Fibroblast of lung (primary cell): ENCODE measurements around the gene OBSL1. TPM values are rescaled to one million over a fixed set of nuclear protein-coding genes. Genes with fewer than 3 reads are reported as not detected.

Experiments used
- DNase-seq, 2 donors: peaks; one replicate each; pipeline versions ENCODE4 v3.0.0 to v3.0.0-alpha.2; 2010; ENCODE audit warnings: low read depth in 2 of 2
- H2AFZ ChIP-seq: 2 replicates; pipeline ENCODE4 v1.5.1; 2012; ENCODE audit warnings: low read length, control low read depth, inconsistent platforms
- H3K27ac ChIP-seq: 2 replicates; pipeline ENCODE4 v1.5.1; 2011; ENCODE audit warnings: low read length, control low read depth; ENCODE audit not compliant: insufficient read depth
- H3K27me3 ChIP-seq: 2 replicates; pipeline ENCODE4 v1.5.1; 2011; ENCODE audit warnings: mild to moderate bottlenecking, low read length; ENCODE audit not compliant: control insufficient read depth, insufficient read depth
- H3K36me3 ChIP-seq: 2 replicates; pipeline ENCODE4 v1.5.1; 2011; ENCODE audit warnings: low read length; ENCODE audit not compliant: control insufficient read depth, insufficient read depth
- H3K4me1 ChIP-seq: 2 replicates; pipeline ENCODE4 v1.5.1; 2011; ENCODE audit warnings: low read length; ENCODE audit not compliant: control insufficient read depth, insufficient read depth; ENCODE audit errors: extremely low read depth
- H3K4me2 ChIP-seq: 2 replicates; pipeline ENCODE4 v1.5.1; 2011; ENCODE audit warnings: low read length, control low read depth; ENCODE audit not compliant: insufficient read depth; ENCODE audit errors: extremely low read depth
- H3K4me3 ChIP-seq, 4 experiments: fragments of 200-600 bp in 1 of 4; sonication (generic) in 1 of 4; replicated peaks in 1 of 4; 2 replicates each; pipeline ENCODE4 v1.5.1; 2011 to 2016; ENCODE audit warnings: low read length in 4 of 4, low read depth in 3 of 4, mild to moderate bottlenecking in 3 of 4, control low read depth in 2 of 4, inconsistent platforms in 1 of 4, mixed read lengths in 1 of 4; ENCODE audit not compliant: insufficient read depth in 1 of 4; ENCODE audit errors: control extremely low read depth in 1 of 4
- H3K79me2 ChIP-seq: 2 replicates; pipeline ENCODE4 v1.5.1; 2012; ENCODE audit warnings: mild to moderate bottlenecking, low read length, inconsistent platforms; ENCODE audit not compliant: control insufficient read depth, insufficient read depth
- H3K9ac ChIP-seq: 2 replicates; pipeline ENCODE4 v1.5.1; 2011; ENCODE audit warnings: mild to moderate bottlenecking, low read length, control low read depth; ENCODE audit not compliant: insufficient read depth
- H3K9me3 ChIP-seq: 2 replicates; pipeline ENCODE4 v1.5.1; 2012; ENCODE audit warnings: low read depth, low read length; ENCODE audit not compliant: control insufficient read depth, insufficient read depth
- H4K20me1 ChIP-seq: 2 replicates; pipeline ENCODE4 v1.5.1; 2011; ENCODE audit warnings: low read length; ENCODE audit not compliant: control insufficient read depth, insufficient read depth; ENCODE audit errors: extremely low read depth
- CTCF ChIP-seq, 2 donors: IDR thresholded peaks in 1 of 2; conservative IDR thresholded peaks in 1 of 2; 1 replicate in 1 of 2; 2 replicates in 1 of 2; pipeline ENCODE4 v1.5.1; 2011 to 2012; ENCODE audit warnings: low read length in 2 of 2, control low read depth in 1 of 2, inconsistent platforms in 1 of 2, low read depth in 1 of 2, mild to moderate bottlenecking in 1 of 2
- EZH2 ChIP-seq: IDR thresholded peaks from 2 replicates; pipeline ENCODE4 v1.5.1; 2012; ENCODE audit warnings: low read length, control low read depth, mild to moderate bottlenecking; ENCODE audit errors: missing control alignments
- polyA plus RNA-seq, 2 donors: library from polyadenylated mRNA; depleted of rRNA in 1 of 2; stranded (reverse) in 1 of 2; unstranded in 1 of 2; fragments of >200 nt; gene quantifications; 2 replicates each; pipeline ENCODE4 v1.2.1, GENCODE V29; 2011 to 2012; ENCODE audit warnings: missing spikeins in 1 of 2
- total RNA-seq: library from RNA; depleted of rRNA; stranded (reverse); fragments of >200 nt; gene quantifications from 2 replicates; pipeline ENCODE4 v1.2.1, GENCODE V29; 2014

OBSL1 gene
- total and polyA plus RNA-seq, 2 donors (not counting 1 experiment from before 2014, with no cell fraction given), result 24.7 to 28.7 TPM

GRCh38 chr2:219572237-219573001 is 1.1 kb upstream of the OBSL1 start, which contains the start of gene INHA:
Gene INHA, plus strand, starts transcription at chr2:219572310. Its CDS starts 65 bp downstream, at chr2:219572375.
- H3K4me3 ChIP-seq, result peak within 1 kb of the TSS; percentile 37 to 68 (median 47)
- H4K20me1 ChIP-seq, result no peaks in the 10 kb centered on the region
- peak within 1 kb of the TSS; percentile 68 for H3K4me2 ChIP-seq
- peak within 1 kb of the TSS; percentile 35 for H2AFZ ChIP-seq
- H3K27me3 ChIP-seq, result peaks cover 15% of the 10 kb centered on the region
- H3K9me3 ChIP-seq, result no peaks in the 10 kb centered on the region
- H3K4me1 ChIP-seq, result peaks cover 3% of the 10 kb centered on the region
- H3K79me2 ChIP-seq, result no peaks in the 10 kb centered on the region
- TF ChIP-seq CTCF (conservative IDR thresholded peaks at IDR 0.05 in 1 of 2, IDR thresholded peaks at IDR 0.05 in 1 of 2; ENCODE audit: low read depth in 1 of 2, low read length in 2 of 2), result no peak
- no peak for TF ChIP-seq EZH2
- H3K9ac ChIP-seq, result peak within 1 kb of the TSS; percentile 46
- no peak within 1 kb of the TSS for H3K27ac ChIP-seq
- H3K36me3 ChIP-seq, result no peaks in the 10 kb centered on the region
- DNase-seq, result no peak

- Histone ChIP-seq H3K9ac (peak overlapping the region; percentile 64), H2AFZ (peak overlapping the region; percentile 51), H3K4me3 (peak overlapping the region; percentile 34 to 68 (median 53)), H3K4me1 (peaks cover 3% of the 10 kb centered on the region), H4K20me1 (no peaks in the 10 kb centered on the region), H3K79me2 (no peaks in the 10 kb centered on the region), H3K36me3 (no peaks in the 10 kb centered on the region), H3K27ac (peak overlapping the region; percentile 39), H3K4me2 (peak overlapping the region; percentile 51), H3K27me3 (peaks cover 2% of the 10 kb centered on the region), H3K9me3 (no peaks in the 10 kb centered on the region)
- TF ChIP-seq CTCF (conservative IDR thresholded peaks at IDR 0.05 in 1 of 2, IDR thresholded peaks at IDR 0.05 in 1 of 2; ENCODE audit: low read depth in 1 of 2, low read length in 2 of 2), result no peak
- TF ChIP-seq EZH2, result no peak
- DNase-seq, result peak; percentile 25 to 42
Measured at GRCh38 chr2:219570924-219571310, 422 bp downstream of the OBSL1 start.

GRCh38 chr2:219570194-219570923 is 980 bp downstream of the OBSL1 start:
- Histone ChIP-seq H3K4me2 (peak overlapping the region; percentile 68), H3K4me3 (peak overlapping the region; percentile 35 to 68 (median 53)), H3K27me3 (no peaks in the 10 kb centered on the region), H3K79me2 (no peaks in the 10 kb centered on the region), H4K20me1 (no peaks in the 10 kb centered on the region), H3K27ac (peak overlapping the region; percentile 39), H3K9ac (peak overlapping the region; percentile 64), H2AFZ (no peak overlapping the region), H3K9me3 (no peaks in the 10 kb centered on the region), H3K36me3 (no peaks in the 10 kb centered on the region), H3K4me1 (peaks cover 3% of the 10 kb centered on the region)
- TF ChIP-seq EZH2 (no peak), CTCF (conservative IDR thresholded peaks at IDR 0.05 in 1 of 2, IDR thresholded peaks at IDR 0.05 in 1 of 2; ENCODE audit: low read depth in 1 of 2, low read length in 2 of 2) (no peak)
- DNase-seq, result peak; percentile 34 to 36
